Liver (tissue), 9 donors: ENCODE data around the gene ABHD18. TPM values are rescaled to one million over a fixed set of nuclear protein-coding genes. Genes with fewer than 3 reads are reported as not detected.

Experiments used
- DNase-seq: peaks from one replicate; pipeline ENCODE4 v3.0.0-alpha.2; 2017; ENCODE audit warnings: low spot score
- H3K27ac ChIP-seq, 2 donors: one replicate each; pipeline ENCODE4 v1.7.0; 2013; ENCODE audit warnings: inconsistent platforms in 2 of 2, low read length in 2 of 2, control low read depth in 1 of 2, low read depth in 1 of 2, mild to moderate bottlenecking in 1 of 2
- H3K27me3 ChIP-seq, 4 donors: one replicate each; pipeline versions ENCODE4 v1.6.1 to v1.7.0; 2013; ENCODE audit warnings: low read length in 3 of 4, inconsistent platforms in 1 of 4, mild to moderate bottlenecking in 1 of 4, moderate library complexity in 1 of 4; ENCODE audit not compliant: control insufficient read depth in 4 of 4, insufficient read depth in 4 of 4
- H3K36me3 ChIP-seq, 4 donors: one replicate each; pipeline versions ENCODE4 v1.6.1 to v1.7.0; 2013; ENCODE audit warnings: low read length in 3 of 4, mild to moderate bottlenecking in 3 of 4, low read depth in 1 of 4, moderate library complexity in 1 of 4; ENCODE audit not compliant: control insufficient read depth in 4 of 4, insufficient read depth in 3 of 4
- H3K4me1 ChIP-seq, 4 donors: one replicate each; pipeline versions ENCODE4 v1.6.1 to v1.7.0; 2013; ENCODE audit warnings: low read length in 3 of 4, mild to moderate bottlenecking in 3 of 4, moderate library complexity in 1 of 4; ENCODE audit not compliant: control insufficient read depth in 4 of 4, insufficient read depth in 4 of 4
- H3K4me3 ChIP-seq, 3 donors: one replicate each; pipeline versions ENCODE4 v1.6.1 to v1.7.0; 2013; ENCODE audit warnings: low read length in 3 of 3, control low read depth in 1 of 3, low read depth in 1 of 3, mild to moderate bottlenecking in 1 of 3
- H3K9ac ChIP-seq, 2 donors: one replicate each; pipeline ENCODE4 v1.7.0; 2013; ENCODE audit warnings: low read length in 2 of 2, mild to moderate bottlenecking in 2 of 2, moderate library complexity in 2 of 2, control low read depth in 1 of 2, low read depth in 1 of 2
- H3K9me3 ChIP-seq, 4 donors: one replicate each; pipeline versions ENCODE4 v1.6.1 to v1.7.0; 2013; ENCODE audit warnings: low read length in 3 of 4; ENCODE audit not compliant: control insufficient read depth in 4 of 4
- CTCF ChIP-seq: fragments of 150-350 bp; IDR thresholded peaks from 2 replicates; pipeline ENCODE4 v1.5.1; 2017; ENCODE audit warnings: improper control_type of control experiment, low read depth, low read length; ENCODE audit not compliant: missing input control
- EGR1 ChIP-seq, 2 donors: IDR thresholded peaks; 2 replicates each; pipeline ENCODE4 v1.6.1; 2016 to 2018; ENCODE audit warnings: antibody characterized with exemption in 2 of 2, low read depth in 2 of 2
- FOXA1 ChIP-seq: IDR thresholded peaks from 2 replicates; pipeline ENCODE4 v1.6.1; 2016; ENCODE audit warnings: antibody characterized with exemption
- HNF4A ChIP-seq, 2 donors: conservative IDR thresholded peaks; 2 replicates each; pipeline ENCODE4 v1.6.1; 2016; ENCODE audit warnings: antibody characterized with exemption in 2 of 2, mild to moderate bottlenecking in 2 of 2
- HNF4G ChIP-seq: IDR thresholded peaks from 2 replicates; pipeline ENCODE4 v1.6.1; 2016; ENCODE audit warnings: antibody characterized with exemption
- JUND ChIP-seq, 2 donors: IDR thresholded peaks; 2 replicates each; pipeline ENCODE4 v1.6.1; 2016; ENCODE audit warnings: antibody characterized with exemption in 2 of 2
- MAX ChIP-seq: IDR thresholded peaks from 2 replicates; pipeline ENCODE4 v1.6.1; 2016; ENCODE audit warnings: antibody characterized with exemption
- NR2F2 ChIP-seq: IDR thresholded peaks from 2 replicates; pipeline ENCODE4 v1.6.1; 2016; ENCODE audit warnings: antibody characterized with exemption
- REST ChIP-seq: IDR thresholded peaks from 2 replicates; pipeline ENCODE4 v1.6.1; 2016; ENCODE audit warnings: antibody characterized with exemption, mild to moderate bottlenecking
- RXRA ChIP-seq, 2 donors: IDR thresholded peaks; 2 replicates each; pipeline ENCODE4 v1.6.1; 2017 to 2018; ENCODE audit warnings: antibody characterized with exemption in 2 of 2, mild to moderate bottlenecking in 1 of 2
- TAF1 ChIP-seq: conservative IDR thresholded peaks from 2 replicates; pipeline ENCODE4 v1.6.1; 2016; ENCODE audit warnings: antibody characterized with exemption, mild to moderate bottlenecking
- YY1 ChIP-seq: IDR thresholded peaks from 2 replicates; pipeline ENCODE4 v1.6.1; 2016; ENCODE audit warnings: antibody characterized with exemption, mild to moderate bottlenecking
- WGBS: extraction: QIAGEN DNeasy Blood & Tissue Kit; methylation state at CpG from one replicate; pipeline ENCODE4 v1.1.7; 2013; 5-methylcytosine and 5-hydroxymethylcytosine counted together
- polyA plus RNA-seq, 2 donors: library from polyadenylated mRNA; stranded (reverse) in 1 of 2; unstranded in 1 of 2; fragments of 200-250 nt in 1 of 2; fragments of >200 nt in 1 of 2; fragmentation: Nextera tagmentation in 1 of 2; extraction: Ambion mirVana in 1 of 2; gene quantifications; one replicate each; pipeline versions ENCODE4 v1.2.1 to v1.2.3, GENCODE V29; 2013 to 2015
- total RNA-seq, 2 donors: library from RNA; depleted of rRNA; stranded (reverse); fragments of >200 nt; gene quantifications; one replicate each; pipeline ENCODE4 v1.2.3, GENCODE V29; 2014
- TF ChIP-seq, protein P1 (sequence below): IDR thresholded peaks from 2 replicates; pipeline ENCODE4 v1.6.1; 2016; ENCODE audit warnings: antibody characterized with exemption
- donor health status: healthy.
- donor health status: healthy.
- donor health status: healthy.
- donor health status: healthy.
- donor health status: healthy.

Gene ABHD18
- total and polyA plus RNA-seq, 4 donors: 3.9 to 14.1 (median 8.5) TPM

DNA sequence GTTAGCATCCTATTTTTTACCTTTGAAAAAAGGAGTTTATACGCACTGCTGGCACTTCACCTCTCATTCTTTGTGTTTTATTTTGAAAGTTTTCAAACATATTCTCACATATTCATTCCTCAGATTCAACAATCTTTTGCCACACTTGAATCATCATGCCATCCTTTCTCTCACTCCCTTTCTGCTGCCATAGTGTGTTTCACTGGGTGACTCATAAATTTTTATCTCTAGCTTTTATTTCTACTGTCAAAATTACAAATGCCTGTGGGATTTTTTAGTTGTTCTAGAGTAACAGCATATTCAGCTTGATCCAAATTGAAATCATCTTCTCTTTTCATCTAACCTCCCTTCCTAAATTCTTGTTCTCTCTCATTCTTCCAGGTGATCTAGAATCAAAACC is 28.2 kb upstream of the ABHD18 start:
- no peak for DNase-seq
- no peak overlapping the region for H3K9ac ChIP-seq
- H3K36me3 ChIP-seq: peaks cover 0 to 8% (median 5%) of the 10 kb centered on the region in 4 donors
- no peaks in the 10 kb centered on the region for H3K9me3 ChIP-seq
- no peak overlapping the region for H3K27ac ChIP-seq
- no peak for TF ChIP-seq CTCF
- TF ChIP-seq REST: no peak
- TF ChIP-seq JUND (IDR thresholded peaks at IDR 0.05): no peak
- no peak for TF ChIP-seq RXRA (IDR thresholded peaks at IDR 0.05)
- TF ChIP-seq HNF4A (conservative IDR thresholded peaks at IDR 0.05): no peak
- TF ChIP-seq YY1: no peak
- no peak for TF ChIP-seq HNF4G
- TF ChIP-seq FOXA1: no peak
- no peak for TF ChIP-seq MAX
- TF ChIP-seq NR2F2: no peak
- no peak for TF ChIP-seq EGR1 (IDR thresholded peaks at IDR 0.05; ENCODE audit: low read depth in 2 of 2)
- TF ChIP-seq TAF1: no peak
- H3K4me3 ChIP-seq: no peak overlapping the region
- no peaks in the 10 kb centered on the region for H3K4me1 ChIP-seq
- WGBS: 97% methylated on average over 1 of the region's 1 CpG
- no peaks in the 10 kb centered on the region for H3K27me3 ChIP-seq

GRCh38 chr4:127957105-127957504 is 8.1 kb upstream of the ABHD18 start:
- Histone ChIP-seq H3K4me1 (peaks cover 0 to 3% (median 1%) of the 10 kb centered on the region in 4 donors), H3K4me3 (no peak overlapping the region), H3K36me3 (peaks cover 0 to 7% (median 3%) of the 10 kb centered on the region in 4 donors), H3K27ac (no peak overlapping the region), H3K9ac (no peak overlapping the region), H3K9me3 (no peaks in the 10 kb centered on the region), H3K27me3 (no peaks in the 10 kb centered on the region)
- no peak for DNase-seq
- 47% methylated on average over 2 of the region's 2 CpGs for WGBS
- TF ChIP-seq RXRA (IDR thresholded peaks at IDR 0.05): peak; percentile 41 to 74
- TF ChIP-seq, protein P1, sequence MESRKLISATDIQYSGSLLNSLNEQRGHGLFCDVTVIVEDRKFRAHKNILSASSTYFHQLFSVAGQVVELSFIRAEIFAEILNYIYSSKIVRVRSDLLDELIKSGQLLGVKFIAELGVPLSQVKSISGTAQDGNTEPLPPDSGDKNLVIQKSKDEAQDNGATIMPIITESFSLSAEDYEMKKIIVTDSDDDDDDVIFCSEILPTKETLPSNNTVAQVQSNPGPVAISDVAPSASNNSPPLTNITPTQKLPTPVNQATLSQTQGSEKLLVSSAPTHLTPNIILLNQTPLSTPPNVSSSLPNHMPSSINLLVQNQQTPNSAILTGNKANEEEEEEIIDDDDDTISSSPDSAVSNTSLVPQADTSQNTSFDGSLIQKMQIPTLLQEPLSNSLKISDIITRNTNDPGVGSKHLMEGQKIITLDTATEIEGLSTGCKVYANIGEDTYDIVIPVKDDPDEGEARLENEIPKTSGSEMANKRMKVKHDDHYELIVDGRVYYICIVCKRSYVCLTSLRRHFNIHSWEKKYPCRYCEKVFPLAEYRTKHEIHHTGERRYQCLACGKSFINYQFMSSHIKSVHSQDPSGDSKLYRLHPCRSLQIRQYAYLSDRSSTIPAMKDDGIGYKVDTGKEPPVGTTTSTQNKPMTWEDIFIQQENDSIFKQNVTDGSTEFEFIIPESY: no peak
